Astrocyte (in vitro differentiated cells and primary cell): ENCODE data around the gene ARHGEF3. TPM values are rescaled to one million over a fixed set of nuclear protein-coding genes. Genes with fewer than 3 reads are reported as not detected.
A peak's percentile ranks its signal among the peaks of the same experiment; 100 is the strongest.

ENCODE experiments used
- DNase-seq: peaks from one replicate; pipeline ENCODE4 v3.0.0-alpha.2; 2010; ENCODE audit warnings: low read depth
- FAIRE-seq: peaks from 2 replicates; lab custom pipeline; 2011; peaks lifted over from hg19 to GRCh38; lab: Jason Lieb, UNC
- H2AFZ ChIP-seq: 2 replicates; pipeline ENCODE4 v1.6.0; 2012; ENCODE audit warnings: low read depth, low read length, inconsistent platforms
- H3K27ac ChIP-seq: 2 replicates; pipeline ENCODE4 v1.5.1; 2011; ENCODE audit warnings: low read depth, low read length, inconsistent platforms
- H3K27me3 ChIP-seq: 2 replicates; pipeline ENCODE4 v1.6.0; 2011; ENCODE audit warnings: low read length, inconsistent platforms; ENCODE audit not compliant: insufficient read depth
- H3K36me3 ChIP-seq: 2 replicates; pipeline ENCODE4 v1.5.1; 2011; ENCODE audit warnings: low read length, inconsistent platforms; ENCODE audit not compliant: insufficient read depth
- H3K4me1 ChIP-seq: 2 replicates; pipeline ENCODE4 v1.5.1; 2011; ENCODE audit warnings: low read length, inconsistent platforms; ENCODE audit not compliant: insufficient read depth
- H3K4me2 ChIP-seq: 2 replicates; pipeline ENCODE4 v1.6.0; 2012; ENCODE audit warnings: low read length, inconsistent platforms
- H3K4me3 ChIP-seq: 2 replicates; pipeline ENCODE4 v1.5.1; 2011; ENCODE audit warnings: low read depth, mild to moderate bottlenecking, low read length, inconsistent platforms; ENCODE audit not compliant: insufficient read depth
- H3K79me2 ChIP-seq: 2 replicates; pipeline ENCODE4 v1.6.0; 2012; ENCODE audit warnings: mild to moderate bottlenecking, low read length, inconsistent platforms; ENCODE audit not compliant: insufficient read depth
- H3K9ac ChIP-seq: 2 replicates; pipeline ENCODE4 v1.6.0; 2012; ENCODE audit warnings: mild to moderate bottlenecking, low read length, inconsistent platforms
- H3K9me3 ChIP-seq: 2 replicates; pipeline ENCODE4 v1.5.1; 2012; ENCODE audit warnings: low read depth, mild to moderate bottlenecking, low read length, inconsistent platforms; ENCODE audit not compliant: insufficient read depth
- H4K20me1 ChIP-seq: 2 replicates; pipeline ENCODE4 v1.6.0; 2012; ENCODE audit warnings: low read length, inconsistent platforms; ENCODE audit not compliant: insufficient read depth
- H3K27ac Mint-ChIP-seq: one replicate; pipeline ENCODE4 v1.8.0; 2021; ENCODE audit warnings: mild to moderate bottlenecking, mixed read lengths; ENCODE audit not compliant: unreplicated experiment
- H3K27me3 Mint-ChIP-seq: one replicate; pipeline ENCODE4 v1.8.0; 2021; ENCODE audit warnings: low read depth, mixed read lengths; ENCODE audit not compliant: unreplicated experiment
- H3K36me3 Mint-ChIP-seq: one replicate; pipeline ENCODE4 v1.8.0; 2021; ENCODE audit warnings: low read depth, mixed read lengths; ENCODE audit not compliant: unreplicated experiment
- H3K4me1 Mint-ChIP-seq: one replicate; pipeline ENCODE4 v1.8.0; 2021; ENCODE audit warnings: low read depth, mixed read lengths; ENCODE audit not compliant: unreplicated experiment
- H3K4me3 Mint-ChIP-seq: one replicate; pipeline ENCODE4 v1.8.0; 2021; ENCODE audit warnings: mild to moderate bottlenecking, moderate library complexity, mixed read lengths; ENCODE audit not compliant: unreplicated experiment
- H3K9me3 Mint-ChIP-seq: one replicate; pipeline ENCODE4 v1.8.0; 2021; ENCODE audit warnings: mild to moderate bottlenecking, mixed read lengths; ENCODE audit not compliant: unreplicated experiment
- CTCF ChIP-seq: IDR thresholded peaks from 2 replicates; pipeline ENCODE4 v1.5.1; 2011; ENCODE audit warnings: low read depth, mild to moderate bottlenecking, inconsistent platforms, low read length, moderate library complexity; ENCODE audit not compliant: insufficient read depth
- EZH2 ChIP-seq: IDR thresholded peaks from 2 replicates; pipeline ENCODE4 v1.6.1; 2012; ENCODE audit warnings: mild to moderate bottlenecking, low read length, inconsistent platforms; ENCODE audit not compliant: insufficient read depth
- total RNA-seq: library from RNA; stranded (reverse); gene quantifications from 2 replicates; pipeline ENCODE4 v1.2.1, GENCODE V29; 2021

Gene ARHGEF3
- total RNA-seq, 1 donor from 2014 or later: 14.9 TPM

DNA sequence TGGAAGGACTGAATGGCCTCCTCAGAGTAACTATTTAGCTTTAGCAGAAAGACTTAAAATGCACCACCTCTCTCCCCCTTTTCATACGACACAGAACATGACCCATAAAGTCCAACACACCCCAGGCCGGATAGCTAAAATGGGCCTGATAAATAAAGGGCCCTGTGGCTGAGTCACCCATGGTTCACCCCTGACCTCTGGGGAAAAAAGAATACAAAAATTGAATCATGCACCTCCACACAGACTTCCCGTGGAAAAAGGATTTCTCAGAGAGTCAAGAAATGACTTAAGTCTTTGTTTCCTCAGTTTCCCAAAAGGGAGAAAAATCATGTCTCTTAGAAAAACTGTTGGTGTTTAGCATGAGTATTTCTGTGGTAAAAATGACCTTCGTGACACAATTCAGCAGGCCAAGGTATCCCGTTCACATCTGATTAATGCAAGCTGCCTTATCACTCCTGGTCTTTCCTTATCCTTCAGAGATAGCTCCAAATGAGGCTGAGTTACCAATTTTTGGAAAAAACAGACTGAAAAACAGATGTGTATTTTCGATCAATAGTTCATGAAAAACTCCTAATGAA is 34.0 kb upstream of the ARHGEF3 start:
- Histone ChIP-seq H2AFZ (no peak overlapping the region), H3K4me2 (peak overlapping the region; percentile 49), H3K9ac (peak overlapping the region; percentile 29), H3K4me3 (peak overlapping the region; percentile 14), H3K27ac (peak overlapping the region; percentile 48), H4K20me1 (no peaks in the 10 kb centered on the region), H3K36me3 (no peaks in the 10 kb centered on the region), H3K79me2 (no peaks in the 10 kb centered on the region), H3K4me1 (peaks cover 23% of the 10 kb centered on the region), H3K27me3 (no peaks in the 10 kb centered on the region), H3K9me3 (no peaks in the 10 kb centered on the region)
- FAIRE-seq (peak; percentile 65), DNase-seq (peak; percentile 39)
- H3K27me3 Mint-ChIP-seq: peaks cover 1% of the 10 kb centered on the region
- H3K4me1 Mint-ChIP-seq: peaks cover 29% of the 10 kb centered on the region
- no peaks in the 10 kb centered on the region for H3K36me3 Mint-ChIP-seq
- TF ChIP-seq CTCF (no peak), EZH2 (no peak)
- H3K9me3 Mint-ChIP-seq: peaks cover 2% of the 10 kb centered on the region
- H3K27ac Mint-ChIP-seq: peak overlapping the region; percentile 21
- no peak overlapping the region for H3K4me3 Mint-ChIP-seq

DNA sequence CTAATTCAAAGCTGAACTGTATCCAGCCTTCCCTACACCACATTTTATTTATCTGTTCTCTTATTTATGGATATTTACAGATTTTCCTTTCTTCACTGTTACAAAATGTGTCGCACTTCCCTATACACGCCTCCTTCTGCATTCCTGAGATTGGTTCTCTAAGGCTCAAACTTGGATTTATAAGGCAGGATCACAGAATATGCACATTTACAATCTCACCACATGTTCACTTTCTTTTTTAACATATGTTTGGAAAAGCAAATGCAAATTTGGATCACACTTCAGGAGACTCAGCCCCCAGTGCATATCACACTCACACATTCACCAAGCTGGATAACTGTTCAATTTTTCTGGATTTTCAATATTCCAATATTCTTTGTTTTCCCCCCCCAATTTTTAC is 31.8 kb upstream of the ARHGEF3 start:
- no peak overlapping the region for H3K4me3 Mint-ChIP-seq
- H3K27me3 Mint-ChIP-seq: peaks cover 3% of the 10 kb centered on the region
- H3K36me3 Mint-ChIP-seq: no peaks in the 10 kb centered on the region
- Histone ChIP-seq H3K4me1 (peaks cover 13% of the 10 kb centered on the region), H3K9me3 (no peaks in the 10 kb centered on the region), H3K36me3 (no peaks in the 10 kb centered on the region), H3K27me3 (no peaks in the 10 kb centered on the region), H3K27ac (no peak overlapping the region), H4K20me1 (no peaks in the 10 kb centered on the region), H3K4me2 (no peak overlapping the region), H3K79me2 (no peaks in the 10 kb centered on the region), H3K4me3 (no peak overlapping the region), H3K9ac (no peak overlapping the region), H2AFZ (no peak overlapping the region)
- peaks cover 2% of the 10 kb centered on the region for H3K9me3 Mint-ChIP-seq
- TF ChIP-seq CTCF: no peak
- TF ChIP-seq EZH2: no peak
- FAIRE-seq (no peak), DNase-seq (no peak)
- H3K27ac Mint-ChIP-seq: no peak overlapping the region
- peaks cover 23% of the 10 kb centered on the region for H3K4me1 Mint-ChIP-seq

DNA sequence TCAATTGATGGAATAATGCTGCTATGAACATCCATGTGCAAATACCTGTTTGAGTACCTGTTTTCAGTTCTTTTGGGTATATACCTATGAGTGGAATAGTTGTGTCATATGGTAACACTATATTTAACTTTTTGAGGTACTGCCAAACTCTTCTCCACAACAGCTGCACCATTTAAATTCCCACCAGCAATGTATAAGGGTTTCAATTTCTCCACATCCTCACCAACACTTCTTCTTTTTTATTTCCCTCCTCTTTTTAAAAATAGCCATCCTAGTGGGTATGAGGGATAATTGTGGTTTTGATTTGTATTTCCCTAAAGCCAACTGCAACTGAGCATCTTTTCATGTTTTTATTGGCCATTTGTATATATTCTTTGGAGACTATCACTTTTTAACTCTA is 31.3 kb upstream of the ARHGEF3 start:
- Histone ChIP-seq H3K9me3 (no peaks in the 10 kb centered on the region), H3K9ac (no peak overlapping the region), H3K4me3 (no peak overlapping the region), H2AFZ (no peak overlapping the region), H3K36me3 (no peaks in the 10 kb centered on the region), H3K27me3 (no peaks in the 10 kb centered on the region), H4K20me1 (no peaks in the 10 kb centered on the region), H3K4me1 (peaks cover 13% of the 10 kb centered on the region), H3K4me2 (no peak overlapping the region), H3K79me2 (no peaks in the 10 kb centered on the region), H3K27ac (no peak overlapping the region)
- H3K36me3 Mint-ChIP-seq: no peaks in the 10 kb centered on the region
- H3K4me3 Mint-ChIP-seq: no peak overlapping the region
- FAIRE-seq (no peak), DNase-seq (no peak)
- peaks cover 2% of the 10 kb centered on the region for H3K9me3 Mint-ChIP-seq
- H3K27ac Mint-ChIP-seq: no peak overlapping the region
- H3K27me3 Mint-ChIP-seq: peaks cover 3% of the 10 kb centered on the region
- H3K4me1 Mint-ChIP-seq: peaks cover 21% of the 10 kb centered on the region
- TF ChIP-seq CTCF (no peak), EZH2 (no peak)
